GM20000 (cell line): Measurements from ENCODE around the gene ARHGAP8.

Experiments
- DNase-seq: peaks from one replicate; pipeline ENCODE4 v3.0.0; 2012; ENCODE audit warnings: low spot score
- CTCF ChIP-seq: IDR thresholded peaks from 2 replicates; pipeline ENCODE4 v1.5.1; 2012; ENCODE audit warnings: mild to moderate bottlenecking, control low read depth; ENCODE audit errors: extremely low read depth, missing control alignments

Gene ARHGAP8

GRCh38 chr22:44777364-44777755, 25.0 kb downstream of the ARHGAP8 start:
- TF ChIP-seq CTCF = no peak
- DNase-seq = no peak

- no peak for TF ChIP-seq CTCF
- no peak for DNase-seq
Observed at GRCh38 chr22:44780876-44781449, 28.6 kb downstream of the ARHGAP8 start.

- TF ChIP-seq CTCF = no peak
- no peak for DNase-seq
Observed at GRCh38 chr22:44782363-44782963, 30.1 kb downstream of the ARHGAP8 start.

GRCh38 chr22:44783091-44783490, 30.7 kb downstream of the ARHGAP8 start:
- no peak for TF ChIP-seq CTCF
- DNase-seq = no peak

GRCh38 chr22:44783581-44783980, 31.2 kb downstream of the ARHGAP8 start:
- DNase-seq = no peak
- no peak for TF ChIP-seq CTCF

GRCh38 chr22:44786136-44786535, 33.8 kb downstream of the ARHGAP8 start:
- TF ChIP-seq CTCF = no peak
- DNase-seq = no peak

- no peak for DNase-seq
- TF ChIP-seq CTCF = no peak
Observed at GRCh38 chr22:44786610-44787009, 34.2 kb downstream of the ARHGAP8 start.
